ENCODE data around the gene SLC16A8. TPM values are rescaled to one million over a fixed set of nuclear protein-coding genes. Genes with fewer than 3 reads are reported as not detected.
"Not testable (repeated sequence)": the region's sequence is repeated elsewhere in the genome, so short reads cannot be mapped to it uniquely, and the experiment has no call there.

Gene SLC16A8
- total RNA-seq, 4 donors from 2014 or later, result 1.4 TPM; not detected in 3

- Histone ChIP-seq H3K9me3 (no peaks in the 10 kb centered on the region), H3K4me1 (peaks cover 0 to 3% of the 10 kb centered on the region in 2 donors), H3K27me3 (no peaks in the 10 kb centered on the region), H3K4me3 (no peak overlapping the region), H3K36me3 (no peaks in the 10 kb centered on the region), H3K27ac (no peak overlapping the region)
- intact Hi-C loops (cut with DNase I; ENCODE audit: low total_unique reads), result no loop called here
- TF ChIP-seq CTCF (IDR thresholded peaks at IDR 0.05) (no peak), POLR2A (IDR thresholded peaks at IDR 0.05) (no peak)
- no peak for DNase-seq
Observed at GRCh38 chr22:38040953-38041759, 42.8 kb downstream of the SLC16A8 start.

- TF ChIP-seq CTCF (IDR thresholded peaks at IDR 0.05), result no peak
- no peak for TF ChIP-seq POLR2A (IDR thresholded peaks at IDR 0.05)
- peaks cover 0 to 6% of the 10 kb centered on the region in 2 donors for H3K4me1 ChIP-seq
- H3K36me3 ChIP-seq, result no peaks in the 10 kb centered on the region
- peak overlapping the region; percentile 36 to 55 for H3K27ac ChIP-seq
- H3K9me3 ChIP-seq, result no peaks in the 10 kb centered on the region
- intact Hi-C loops (cut with DNase I; ENCODE audit: low total_unique reads), result no loop called here
- no peak for DNase-seq
- no peaks in the 10 kb centered on the region for H3K27me3 ChIP-seq
- no peak overlapping the region for H3K4me3 ChIP-seq
Observed at GRCh38 chr22:38038890-38039812, 44.8 kb downstream of the SLC16A8 start.

- no peaks in the 10 kb centered on the region for H3K9me3 ChIP-seq
- DNase-seq, result no peak
- H3K36me3 ChIP-seq, result no peaks in the 10 kb centered on the region
- H3K4me1 ChIP-seq, result peaks cover 0 to 9% of the 10 kb centered on the region in 2 donors
- H3K27ac ChIP-seq, result peak overlapping the region in 1 of 2 donors; percentile 55
- H3K27me3 ChIP-seq, result no peaks in the 10 kb centered on the region
- no peak overlapping the region for H3K4me3 ChIP-seq
- TF ChIP-seq CTCF (IDR thresholded peaks at IDR 0.05), result no peak
- no peak for TF ChIP-seq POLR2A (IDR thresholded peaks at IDR 0.05)
- intact Hi-C loops (cut with DNase I; ENCODE audit: low total_unique reads), result no loop called here
Observed at GRCh38 chr22:38038426-38038825, 45.6 kb downstream of the SLC16A8 start.

GRCh38 chr22:38037367-38038150, 46.4 kb downstream of the SLC16A8 start:
- intact Hi-C loops (cut with DNase I; ENCODE audit: low total_unique reads), result not testable (repeated sequence)

GRCh38 chr22:38036392-38037062, 47.5 kb downstream of the SLC16A8 start:
- no peaks in the 10 kb centered on the region for H3K36me3 ChIP-seq
- H3K4me1 ChIP-seq, result peaks cover 0 to 9% of the 10 kb centered on the region in 2 donors
- intact Hi-C loops (cut with DNase I; ENCODE audit: low total_unique reads), result no loop called here
- no peak overlapping the region for H3K27ac ChIP-seq
- H3K9me3 ChIP-seq, result no peaks in the 10 kb centered on the region
- H3K4me3 ChIP-seq, result no peak overlapping the region
- no peaks in the 10 kb centered on the region for H3K27me3 ChIP-seq
- no peak for DNase-seq
- TF ChIP-seq POLR2A (IDR thresholded peaks at IDR 0.05), result no peak
- no peak for TF ChIP-seq CTCF (IDR thresholded peaks at IDR 0.05)

More at GRCh38 chr22:38037367-38038150, 46.4 kb downstream of the SLC16A8 start:
- H3K27ac ChIP-seq, H3K36me3 ChIP-seq, H3K9me3 ChIP-seq, H3K4me3 ChIP-seq, H3K27me3 ChIP-seq, H3K4me1 ChIP-seq, DNase-seq: not testable (repeated sequence)

Measured in uterus (tissue), 4 donors.